ENCODE data around the gene QKI.

The QKI gene

GRCh38 chr6:163414117-163414945 lies at the start of gene QKI:
Gene QKI (plus strand): TSS chr6:163414718. CDS start chr6:163415194, 476 bp downstream.
- TF ChIP-seq CTCF (IDR thresholded peaks at IDR 0.05): no peak
- Mint-ChIP-seq H3K9me3 (peaks cover 7% of the 10 kb centered on the region), H3K27ac (peak within 1 kb of the TSS; percentile 66), H3K27me3 (ENCODE audit: low read depth, poor library complexity) (no peaks in the 10 kb centered on the region), H3K36me3 (ENCODE audit: low read depth) (peaks cover 11% of the 10 kb centered on the region), H3K4me3 (peak within 1 kb of the TSS; percentile 92), H3K4me1 (peaks cover 31% of the 10 kb centered on the region)
- peak; percentile 76 for DNase-seq

- TF ChIP-seq CTCF (IDR thresholded peaks at IDR 0.05): no peak
- H3K4me1 Mint-ChIP-seq: peaks cover 41% of the 10 kb centered on the region
Measured at GRCh38 chr6:163366288-163366687, 48.2 kb upstream of the QKI start.

GRCh38 chr6:163367497-163368183 lies 46.9 kb upstream of the QKI start:
- Mint-ChIP-seq H3K36me3 (ENCODE audit: low read depth) (no peaks in the 10 kb centered on the region), H3K4me3 (no peak overlapping the region), H3K4me1 (peaks cover 35% of the 10 kb centered on the region), H3K27ac (no peak overlapping the region), H3K27me3 (ENCODE audit: low read depth, poor library complexity) (peaks cover 10% of the 10 kb centered on the region), H3K9me3 (no peaks in the 10 kb centered on the region)
- no peak for TF ChIP-seq CTCF (IDR thresholded peaks at IDR 0.05)
- DNase-seq: no peak

More at GRCh38 chr6:163366288-163366687, 48.2 kb upstream of the QKI start:
- Mint-ChIP-seq H3K27me3 (ENCODE audit: low read depth, poor library complexity) (peaks cover 11% of the 10 kb centered on the region), H3K36me3 (ENCODE audit: low read depth) (no peaks in the 10 kb centered on the region), H3K4me3 (no peak overlapping the region), H3K27ac (peak overlapping the region; percentile 72), H3K9me3 (no peaks in the 10 kb centered on the region)
- no peak for DNase-seq

- Mint-ChIP-seq H3K4me1 (peaks cover 43% of the 10 kb centered on the region), H3K27ac (peak overlapping the region; percentile 45), H3K9me3 (no peaks in the 10 kb centered on the region), H3K36me3 (ENCODE audit: low read depth) (no peaks in the 10 kb centered on the region), H3K27me3 (ENCODE audit: low read depth, poor library complexity) (peaks cover 10% of the 10 kb centered on the region), H3K4me3 (no peak overlapping the region)
- no peak for TF ChIP-seq CTCF (IDR thresholded peaks at IDR 0.05)
- no peak for DNase-seq
Measured at GRCh38 chr6:163369141-163369540, 45.4 kb upstream of the QKI start.

GRCh38 chr6:163369628-163370365 lies 44.7 kb upstream of the QKI start:
- Mint-ChIP-seq H3K4me1 (peaks cover 46% of the 10 kb centered on the region), H3K27ac (peak overlapping the region; percentile 43), H3K27me3 (ENCODE audit: low read depth, poor library complexity) (peaks cover 6% of the 10 kb centered on the region), H3K36me3 (ENCODE audit: low read depth) (no peaks in the 10 kb centered on the region), H3K4me3 (peak overlapping the region; percentile 10), H3K9me3 (no peaks in the 10 kb centered on the region)
- no peak for DNase-seq
- no peak for TF ChIP-seq CTCF (IDR thresholded peaks at IDR 0.05)
